ENCODE data around the gene CDH4. TPM values are rescaled to one million over a fixed set of nuclear protein-coding genes. Genes with fewer than 3 reads are reported as not detected.

Gene CDH4
- total RNA-seq, 2 experiments from 2014 or later: 0.10 to 0.15 TPM

DNA sequence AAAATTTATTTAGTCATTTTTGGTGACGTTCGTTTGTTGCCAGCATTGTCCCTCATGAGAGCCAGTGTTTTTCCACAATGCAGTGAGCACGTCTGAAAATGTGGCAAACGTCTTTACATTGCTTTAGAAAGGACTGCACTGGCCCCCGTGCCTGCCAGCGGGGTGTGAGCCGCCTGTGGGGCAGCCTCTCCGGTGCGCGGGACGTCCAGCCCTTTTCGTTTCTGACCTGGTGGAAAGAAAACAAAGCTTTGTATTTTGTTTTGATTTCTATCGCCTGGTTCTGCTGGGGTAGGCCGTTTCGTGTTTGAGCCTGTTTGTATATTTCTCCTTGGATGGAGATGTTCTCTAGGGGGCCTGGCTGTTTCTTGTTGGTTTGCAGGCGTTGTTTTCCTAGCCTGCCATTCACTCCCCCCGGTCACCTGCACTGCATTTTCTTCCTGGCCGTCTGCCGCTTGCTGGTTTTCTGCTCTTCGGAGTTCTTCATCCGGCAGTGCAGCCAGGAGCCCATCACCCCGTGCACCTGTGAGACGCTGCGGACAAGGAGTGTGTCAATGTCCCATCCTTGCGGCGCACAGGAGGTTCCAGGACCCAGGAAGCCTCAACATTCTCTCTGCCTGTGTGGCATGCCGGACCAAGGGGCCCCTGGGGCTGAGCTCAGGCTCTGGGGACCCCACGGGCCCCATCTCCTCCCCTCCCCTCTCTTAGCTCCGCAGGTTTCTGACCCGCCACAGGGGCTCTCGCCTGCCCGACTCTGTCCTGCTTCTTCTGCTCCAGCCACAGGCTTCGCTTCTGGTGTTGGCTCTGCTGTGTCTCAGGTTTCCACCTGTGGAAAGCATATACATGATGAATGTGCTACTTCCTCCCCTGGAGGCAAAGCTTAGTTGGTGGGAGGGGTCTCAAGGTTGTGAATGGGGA lies 100.5 kb downstream of the CDH4 start:
- no peak for DNase-seq
- Mint-ChIP-seq H3K27ac (no peak overlapping the region), H3K4me3 (no peak overlapping the region), H3K9me3 (peaks cover 2% of the 10 kb centered on the region), H3K4me1 (ENCODE audit: low read depth) (no peaks in the 10 kb centered on the region), H3K27me3 (ENCODE audit: low read depth) (peaks cover 16% of the 10 kb centered on the region), H3K36me3 (ENCODE audit: low read depth) (no peaks in the 10 kb centered on the region)
- intact Hi-C loops (cut with micrococcal nuclease): no loop called here
- CTCF ChIA-PET: no interaction called here

DNA sequence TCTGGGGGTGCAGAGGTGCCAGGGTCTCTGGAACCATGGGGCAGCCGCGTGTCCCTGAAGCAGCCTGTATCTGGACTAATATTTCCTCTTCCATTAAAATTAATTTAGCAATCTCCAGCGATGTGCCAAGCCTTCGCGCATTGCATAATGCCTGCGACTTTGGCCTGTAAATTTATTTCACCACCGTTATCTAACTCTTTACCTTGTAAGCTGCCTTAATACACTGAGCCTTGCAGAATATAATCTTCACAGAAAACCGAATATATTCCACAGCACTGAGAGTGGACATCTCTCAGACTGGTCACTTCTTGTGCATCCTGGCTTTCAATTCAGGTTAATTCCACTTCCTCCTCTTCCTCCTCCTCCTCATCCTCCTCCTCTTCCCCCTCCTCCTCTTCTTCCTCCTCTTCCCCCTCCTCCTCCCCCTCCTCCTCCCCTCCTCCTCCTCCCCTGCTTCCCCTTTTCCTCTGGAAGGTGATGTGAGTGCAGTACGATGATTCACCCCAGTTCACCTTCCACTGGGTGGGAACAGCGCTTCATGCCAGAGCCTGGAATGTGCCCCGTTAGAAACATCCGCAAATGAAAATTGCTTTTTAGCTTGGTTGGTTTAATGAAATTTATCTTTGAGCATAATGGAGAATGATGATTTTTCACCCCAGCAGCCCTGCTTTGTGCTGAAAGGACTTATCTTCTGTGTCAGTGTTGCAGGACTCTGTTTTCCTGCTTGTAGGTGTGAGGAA lies 101.4 kb downstream of the CDH4 start:
- no peak overlapping the region for H3K27ac Mint-ChIP-seq
- H3K27me3 Mint-ChIP-seq (ENCODE audit: low read depth): peaks cover 16% of the 10 kb centered on the region
- no peak overlapping the region for H3K4me3 Mint-ChIP-seq
- H3K4me1 Mint-ChIP-seq (ENCODE audit: low read depth): no peaks in the 10 kb centered on the region
- no peaks in the 10 kb centered on the region for H3K36me3 Mint-ChIP-seq (ENCODE audit: low read depth)
- no peak for DNase-seq
- intact Hi-C loops (cut with micrococcal nuclease): no loop called here
- CTCF ChIA-PET: no interaction called here
- H3K9me3 Mint-ChIP-seq: peaks cover 2% of the 10 kb centered on the region

DNA sequence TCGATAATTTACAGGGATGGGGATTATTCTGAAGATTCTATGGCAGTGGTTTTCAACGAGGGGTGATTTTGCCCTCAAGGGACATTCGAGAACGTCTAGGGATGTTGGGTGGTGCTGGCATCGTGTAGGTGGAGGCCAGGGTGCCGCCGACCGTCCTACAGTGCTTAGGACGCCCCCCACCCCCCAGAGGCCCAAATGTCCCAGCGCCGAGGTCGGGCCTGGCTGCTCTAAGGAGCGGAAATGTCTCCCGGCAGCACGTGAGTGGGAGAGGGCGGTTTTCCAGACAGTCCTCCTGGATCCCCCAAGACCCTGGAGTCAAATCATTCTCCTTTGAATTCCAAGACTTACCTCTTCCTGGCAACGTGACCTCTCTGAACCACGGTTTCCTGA lies 101.9 kb downstream of the CDH4 start:
- CTCF ChIA-PET: no interaction called here
- Mint-ChIP-seq H3K27ac (no peak overlapping the region), H3K36me3 (ENCODE audit: low read depth) (no peaks in the 10 kb centered on the region), H3K9me3 (peaks cover 2% of the 10 kb centered on the region), H3K27me3 (ENCODE audit: low read depth) (peaks cover 16% of the 10 kb centered on the region), H3K4me3 (no peak overlapping the region), H3K4me1 (ENCODE audit: low read depth) (no peaks in the 10 kb centered on the region)
- intact Hi-C loops (cut with micrococcal nuclease): no loop called here
- no peak for DNase-seq

DNA sequence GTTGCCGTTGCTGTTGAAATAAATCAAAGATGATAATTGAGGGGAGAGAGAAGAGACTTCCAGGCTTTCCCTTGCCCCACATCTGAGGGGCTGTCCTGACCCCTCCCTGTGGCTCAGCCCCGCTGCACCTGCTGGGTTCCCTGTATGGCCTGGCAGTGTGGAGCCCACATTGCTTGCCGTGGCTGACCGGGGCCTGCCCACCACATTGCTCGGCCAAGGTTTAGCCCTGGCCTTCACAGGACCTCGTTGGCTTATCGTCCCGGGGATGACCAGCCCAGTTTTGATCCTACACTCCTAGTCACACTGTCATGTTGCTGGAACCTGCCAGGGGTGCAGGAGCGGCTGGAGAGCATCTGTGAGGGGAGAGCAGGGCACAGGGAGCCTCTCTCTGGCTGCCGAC lies 102.4 kb downstream of the CDH4 start:
- Mint-ChIP-seq H3K9me3 (peaks cover 2% of the 10 kb centered on the region), H3K27me3 (ENCODE audit: low read depth) (peaks cover 16% of the 10 kb centered on the region), H3K36me3 (ENCODE audit: low read depth) (no peaks in the 10 kb centered on the region), H3K4me1 (ENCODE audit: low read depth) (no peaks in the 10 kb centered on the region), H3K4me3 (no peak overlapping the region), H3K27ac (no peak overlapping the region)
- intact Hi-C loops (cut with micrococcal nuclease): no loop called here
- CTCF ChIA-PET: no interaction called here
- DNase-seq: no peak

DNA sequence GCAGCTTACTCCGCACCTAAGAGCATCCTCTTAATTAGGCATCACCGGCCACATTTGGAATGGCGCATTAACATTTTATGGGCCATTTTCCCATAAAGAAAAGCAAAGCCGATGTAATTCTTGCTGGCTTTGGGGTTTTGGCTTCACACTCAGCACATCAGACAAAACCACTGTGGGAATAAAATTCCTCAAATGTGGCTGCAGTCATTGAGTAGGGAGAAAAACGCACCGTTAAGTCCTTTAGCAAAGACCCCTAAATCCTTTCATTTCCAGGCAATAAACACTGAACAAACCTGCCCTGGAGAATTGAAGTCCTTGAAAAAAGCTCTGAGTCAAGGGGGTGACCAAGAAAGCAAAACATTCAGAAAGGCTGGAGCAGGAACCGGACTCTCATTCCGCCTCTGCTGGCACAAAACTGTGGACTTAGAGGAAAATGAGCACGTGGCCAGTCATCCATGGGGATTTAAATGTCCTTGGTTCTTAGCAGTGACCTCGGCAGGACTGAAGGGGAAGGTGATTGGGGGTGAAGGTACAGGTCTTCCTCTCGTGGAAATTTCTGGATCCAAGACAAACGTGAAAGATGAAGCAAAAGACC lies 102.9 kb downstream of the CDH4 start:
- peaks cover 2% of the 10 kb centered on the region for H3K9me3 Mint-ChIP-seq
- DNase-seq: no peak
- intact Hi-C loops (cut with micrococcal nuclease): no loop called here
- H3K27me3 Mint-ChIP-seq (ENCODE audit: low read depth): peaks cover 16% of the 10 kb centered on the region
- H3K36me3 Mint-ChIP-seq (ENCODE audit: low read depth): no peaks in the 10 kb centered on the region
- CTCF ChIA-PET: no interaction called here
- H3K4me3 Mint-ChIP-seq: no peak overlapping the region
- no peaks in the 10 kb centered on the region for H3K4me1 Mint-ChIP-seq (ENCODE audit: low read depth)
- H3K27ac Mint-ChIP-seq: no peak overlapping the region

DNA sequence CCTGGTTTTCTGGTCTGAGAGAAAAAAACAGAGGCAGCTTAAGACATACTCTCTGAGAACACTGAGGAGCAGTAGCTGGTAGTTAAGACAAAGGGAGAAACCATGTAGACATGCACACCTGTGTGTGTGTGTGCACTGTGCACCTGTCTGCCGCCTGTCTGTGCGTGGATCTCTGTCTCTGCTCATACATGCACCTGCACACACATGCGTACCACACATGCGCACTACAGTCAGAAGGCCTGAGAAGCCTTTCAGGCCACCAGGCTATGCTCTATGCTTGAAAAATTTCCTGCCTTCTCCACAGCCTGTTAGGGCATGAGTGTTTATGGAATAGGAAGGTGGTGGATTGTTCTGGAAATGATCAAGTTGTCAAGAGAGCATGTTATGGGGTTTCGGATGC lies 103.5 kb downstream of the CDH4 start:
- Mint-ChIP-seq H3K27me3 (ENCODE audit: low read depth) (peaks cover 16% of the 10 kb centered on the region), H3K4me3 (no peak overlapping the region), H3K4me1 (ENCODE audit: low read depth) (no peaks in the 10 kb centered on the region), H3K9me3 (peaks cover 2% of the 10 kb centered on the region), H3K27ac (no peak overlapping the region), H3K36me3 (ENCODE audit: low read depth) (no peaks in the 10 kb centered on the region)
- no peak for DNase-seq
- intact Hi-C loops (cut with micrococcal nuclease): no loop called here
- CTCF ChIA-PET: no interaction called here

DNA sequence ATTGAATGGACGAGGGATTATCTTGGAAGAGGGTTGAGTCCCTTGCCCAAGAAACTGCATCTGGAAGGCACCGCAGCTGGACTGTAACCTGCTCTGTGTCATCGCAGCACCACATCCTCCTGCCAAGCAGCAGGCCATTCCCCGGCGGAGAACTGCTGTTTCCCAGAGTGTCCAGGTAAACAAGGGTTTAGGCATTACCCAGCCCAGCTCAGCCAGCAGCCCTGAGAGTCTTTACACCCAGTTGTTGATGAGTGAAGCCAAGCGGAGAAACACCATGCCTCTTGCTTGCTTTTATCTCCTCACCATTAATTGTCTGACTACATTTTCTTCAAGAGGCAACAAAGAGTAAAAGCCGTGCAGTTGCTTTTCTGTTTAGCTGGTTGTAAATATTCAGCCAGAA lies 104.1 kb downstream of the CDH4 start:
- intact Hi-C loops (cut with micrococcal nuclease): no loop called here
- no peak for DNase-seq
- CTCF ChIA-PET: no interaction called here
- H3K27me3 Mint-ChIP-seq (ENCODE audit: low read depth): peaks cover 12% of the 10 kb centered on the region
- peaks cover 2% of the 10 kb centered on the region for H3K9me3 Mint-ChIP-seq
- no peaks in the 10 kb centered on the region for H3K36me3 Mint-ChIP-seq (ENCODE audit: low read depth)
- no peaks in the 10 kb centered on the region for H3K4me1 Mint-ChIP-seq (ENCODE audit: low read depth)
- H3K4me3 Mint-ChIP-seq: no peak overlapping the region
- no peak overlapping the region for H3K27ac Mint-ChIP-seq

DNA sequence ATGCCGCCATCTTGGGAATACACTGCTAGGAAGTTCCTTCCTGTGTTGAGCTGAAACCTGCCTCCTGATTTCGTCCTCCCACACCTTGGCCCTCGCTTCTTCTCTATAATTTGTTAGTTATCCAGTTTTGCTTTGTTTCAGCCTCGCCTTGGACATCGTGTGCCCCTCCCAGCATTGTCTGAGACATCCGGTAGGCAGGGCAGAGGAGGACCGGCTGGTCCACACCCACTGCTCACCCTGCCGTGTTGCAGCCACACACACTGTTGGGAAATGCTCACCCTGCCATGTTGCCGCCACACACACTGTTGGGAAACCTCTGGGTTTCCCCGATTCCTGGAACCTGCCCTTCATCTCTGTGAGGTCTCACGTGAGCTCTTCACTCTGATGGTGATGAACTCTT lies 105.1 kb downstream of the CDH4 start:
- Mint-ChIP-seq H3K27ac (no peak overlapping the region), H3K36me3 (ENCODE audit: low read depth) (no peaks in the 10 kb centered on the region), H3K4me1 (ENCODE audit: low read depth) (no peaks in the 10 kb centered on the region), H3K27me3 (ENCODE audit: low read depth) (peaks cover 10% of the 10 kb centered on the region), H3K9me3 (no peaks in the 10 kb centered on the region), H3K4me3 (no peak overlapping the region)
- no peak for DNase-seq
- CTCF ChIA-PET: no interaction called here
- intact Hi-C loops (cut with micrococcal nuclease): no loop called here

DNA sequence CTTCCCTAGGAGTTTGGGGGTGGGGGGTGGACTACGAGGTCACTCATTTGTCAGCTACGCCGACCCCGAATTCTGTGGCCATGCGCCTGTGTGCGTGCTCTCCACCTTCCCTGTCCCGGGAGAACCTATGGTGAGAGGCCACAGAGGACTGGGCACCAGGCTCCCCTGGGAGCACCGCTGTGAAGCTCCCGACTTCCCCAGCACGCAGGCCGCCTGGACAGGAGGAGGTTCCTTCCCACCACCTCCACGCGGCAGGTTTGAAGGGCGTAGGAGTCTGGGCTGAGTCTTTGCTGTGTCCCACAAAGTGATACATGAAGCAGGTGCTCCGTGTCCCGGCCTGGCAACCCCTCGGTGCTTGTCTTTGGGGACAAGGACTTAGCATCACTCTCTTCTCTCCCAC lies 107.2 kb downstream of the CDH4 start:
- no peaks in the 10 kb centered on the region for H3K36me3 Mint-ChIP-seq (ENCODE audit: low read depth)
- no peaks in the 10 kb centered on the region for H3K9me3 Mint-ChIP-seq
- no peak overlapping the region for H3K4me3 Mint-ChIP-seq
- intact Hi-C loops (cut with micrococcal nuclease): no loop called here
- no peak overlapping the region for H3K27ac Mint-ChIP-seq
- CTCF ChIA-PET: no interaction called here
- H3K27me3 Mint-ChIP-seq (ENCODE audit: low read depth): peaks cover 8% of the 10 kb centered on the region
- DNase-seq: no peak
- no peaks in the 10 kb centered on the region for H3K4me1 Mint-ChIP-seq (ENCODE audit: low read depth)

DNA sequence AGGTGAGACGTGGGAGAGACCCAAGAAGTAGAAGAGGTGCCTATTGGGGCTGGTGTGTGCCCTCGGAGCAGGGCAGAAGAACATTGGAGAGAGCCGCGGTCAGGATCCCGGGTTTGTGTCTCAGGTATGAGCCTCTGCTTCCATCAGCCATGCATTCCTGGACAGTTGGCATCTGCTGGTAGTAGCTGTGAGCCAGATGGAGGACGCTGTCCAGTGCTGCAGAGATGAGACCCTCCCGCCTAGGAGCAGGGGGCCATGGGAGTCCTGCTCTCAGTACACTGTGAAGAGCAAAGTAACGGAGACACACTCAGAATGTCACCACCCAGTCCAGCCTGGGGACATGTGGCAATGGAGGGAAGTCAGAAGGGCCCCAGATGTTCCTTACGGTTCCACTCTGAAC lies 108.2 kb downstream of the CDH4 start:
- CTCF ChIA-PET: no interaction called here
- Mint-ChIP-seq H3K36me3 (ENCODE audit: low read depth) (no peaks in the 10 kb centered on the region), H3K4me3 (no peak overlapping the region), H3K27ac (no peak overlapping the region), H3K27me3 (ENCODE audit: low read depth) (peaks cover 8% of the 10 kb centered on the region), H3K9me3 (no peaks in the 10 kb centered on the region), H3K4me1 (ENCODE audit: low read depth) (no peaks in the 10 kb centered on the region)
- intact Hi-C loops (cut with micrococcal nuclease): no loop called here
- no peak for DNase-seq

DNA sequence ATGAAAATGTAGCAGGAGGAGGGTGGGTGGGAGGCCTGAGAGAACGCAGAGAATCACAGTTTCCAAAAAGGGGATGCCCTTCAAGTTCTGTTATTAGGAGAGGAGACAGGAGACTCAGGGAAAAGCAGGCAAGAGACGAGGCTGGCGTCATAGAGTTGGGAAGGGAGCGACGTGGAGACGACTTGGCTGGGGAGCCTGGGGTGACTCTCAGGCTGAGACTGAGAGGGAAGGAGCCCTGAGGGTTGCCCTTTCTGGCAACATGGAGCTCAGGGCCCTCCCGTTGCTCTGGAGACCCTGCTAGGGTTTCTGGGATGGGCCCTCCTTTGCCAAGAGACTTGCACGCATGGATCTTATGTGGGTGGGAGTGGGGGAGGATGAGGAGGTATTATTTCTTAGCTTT lies 108.9 kb downstream of the CDH4 start:
- no peak for DNase-seq
- intact Hi-C loops (cut with micrococcal nuclease): no loop called here
- CTCF ChIA-PET: no interaction called here
- Mint-ChIP-seq H3K27ac (no peak overlapping the region), H3K36me3 (ENCODE audit: low read depth) (no peaks in the 10 kb centered on the region), H3K9me3 (no peaks in the 10 kb centered on the region), H3K4me1 (ENCODE audit: low read depth) (no peaks in the 10 kb centered on the region), H3K27me3 (ENCODE audit: low read depth) (peaks cover 7% of the 10 kb centered on the region), H3K4me3 (no peak overlapping the region)

DNA sequence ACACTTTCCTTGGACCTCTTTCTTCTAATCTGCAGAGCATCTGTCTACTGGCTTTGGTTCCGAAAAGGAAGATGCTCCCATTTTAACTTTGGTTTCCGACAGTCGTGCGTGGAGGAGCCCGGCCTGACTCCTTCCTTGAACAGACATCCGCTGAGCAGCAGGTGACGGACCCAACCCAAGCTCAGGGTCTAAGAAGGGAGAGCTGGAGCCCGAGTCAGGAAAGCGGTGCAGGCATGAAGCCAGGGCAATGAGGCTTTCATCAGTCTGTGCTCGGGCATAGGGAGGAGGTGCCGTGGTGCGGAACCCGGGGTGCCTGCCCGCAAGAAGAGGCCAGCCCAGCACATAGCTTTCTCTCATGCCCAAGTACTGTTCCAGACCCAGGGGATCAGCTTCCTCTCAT lies 109.4 kb downstream of the CDH4 start:
- H3K9me3 Mint-ChIP-seq: no peaks in the 10 kb centered on the region
- no peak overlapping the region for H3K27ac Mint-ChIP-seq
- no peak overlapping the region for H3K4me3 Mint-ChIP-seq
- CTCF ChIA-PET: no interaction called here
- H3K4me1 Mint-ChIP-seq (ENCODE audit: low read depth): no peaks in the 10 kb centered on the region
- no peaks in the 10 kb centered on the region for H3K36me3 Mint-ChIP-seq (ENCODE audit: low read depth)
- H3K27me3 Mint-ChIP-seq (ENCODE audit: low read depth): peaks cover 5% of the 10 kb centered on the region
- intact Hi-C loops (cut with micrococcal nuclease): no loop called here
- DNase-seq: no peak

DNA sequence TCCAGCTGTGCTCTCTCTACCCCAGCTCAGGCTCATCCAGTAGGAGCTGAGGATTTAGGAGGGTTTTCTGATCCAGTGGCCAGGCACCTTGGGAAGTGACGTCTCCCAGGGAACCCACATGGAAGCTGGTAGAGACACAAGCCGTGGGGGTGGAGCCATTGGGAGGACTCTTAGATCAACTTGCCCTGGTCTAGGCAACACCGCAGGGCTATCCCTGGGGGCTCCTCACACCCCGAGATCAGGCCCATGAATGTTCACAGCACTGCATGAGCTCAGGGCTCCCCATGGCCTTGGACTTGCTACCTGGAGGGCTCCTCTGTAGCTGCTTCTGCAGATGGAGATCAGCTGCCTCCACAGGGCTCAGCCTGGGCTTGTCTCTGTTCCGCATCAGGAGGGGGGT lies 112.1 kb downstream of the CDH4 start:
- no peaks in the 10 kb centered on the region for H3K36me3 Mint-ChIP-seq (ENCODE audit: low read depth)
- intact Hi-C loops (cut with micrococcal nuclease): no loop called here
- DNase-seq: no peak
- CTCF ChIA-PET: no interaction called here
- no peak overlapping the region for H3K4me3 Mint-ChIP-seq
- no peak overlapping the region for H3K27ac Mint-ChIP-seq
- H3K27me3 Mint-ChIP-seq (ENCODE audit: low read depth): no peaks in the 10 kb centered on the region
- no peaks in the 10 kb centered on the region for H3K4me1 Mint-ChIP-seq (ENCODE audit: low read depth)
- no peaks in the 10 kb centered on the region for H3K9me3 Mint-ChIP-seq
